GM12891 (cell line): Measurements from ENCODE around the gene KATNIP.

Experiments
- DNase-seq: peaks from one replicate; pipeline ENCODE4 v3.0.0; 2011; ENCODE audit warnings: low spot score; ENCODE audit not compliant: insufficient read length
- FAIRE-seq: peaks from 2 replicates; lab custom pipeline; 2011; peaks lifted over from hg19 to GRCh38; lab: Jason Lieb, UNC
- PAX5 ChIP-seq: IDR thresholded peaks from 2 replicates; pipeline ENCODE4 v1.6.1; 2011; ENCODE audit warnings: low read length, moderate library complexity, mild to moderate bottlenecking; ENCODE audit not compliant: insufficient read depth, severe bottlenecking
- POLR2A ChIP-seq: IDR thresholded peaks from 2 replicates; pipeline ENCODE4 v1.6.1; 2011; ENCODE audit warnings: low read depth, low read length, control low read depth
- POLR2AphosphoS5 ChIP-seq: IDR thresholded peaks from 2 replicates; pipeline ENCODE4 v1.6.1; 2011; ENCODE audit warnings: low read depth, low read length, control low read depth
- POU2F2 ChIP-seq: IDR thresholded peaks from 2 replicates; pipeline ENCODE4 v1.6.1; 2011; ENCODE audit warnings: low read depth, mild to moderate bottlenecking, control low read depth, low read length, moderate library complexity
- SPI1 ChIP-seq: IDR thresholded peaks from 2 replicates; pipeline ENCODE4 v1.6.1; 2011; ENCODE audit warnings: low read depth, low read length, control low read depth
- TAF1 ChIP-seq: IDR thresholded peaks from 2 replicates; pipeline ENCODE4 v1.6.1; 2011; ENCODE audit warnings: low read depth, low read length, control low read depth

KATNIP gene

DNA sequence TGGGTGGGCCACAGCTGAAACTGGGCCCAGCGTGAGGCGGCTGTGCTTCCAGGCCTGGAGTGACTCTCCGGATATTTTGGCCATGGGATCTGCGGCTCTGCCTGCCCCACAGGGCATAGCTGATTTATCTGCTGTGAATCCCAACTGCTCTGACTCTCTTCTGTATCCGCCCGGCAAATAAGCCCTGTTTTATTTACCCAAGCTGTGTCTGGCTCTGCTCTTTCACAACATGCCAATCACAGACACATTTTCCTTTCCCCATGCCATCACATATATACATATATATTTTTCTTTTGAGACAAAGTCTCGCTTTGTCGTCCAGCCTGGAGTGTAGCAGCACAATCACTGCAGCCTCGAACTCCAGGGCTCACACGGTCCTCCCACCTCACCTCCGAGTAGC lies 33.6 kb upstream of the KATNIP start:
- TF ChIP-seq POLR2AphosphoS5 = no peak
- no peak for TF ChIP-seq TAF1
- no peak for TF ChIP-seq POLR2A
- TF ChIP-seq POU2F2 = no peak
- no peak for TF ChIP-seq PAX5
- no peak for TF ChIP-seq SPI1
- FAIRE-seq (no peak), DNase-seq (no peak)

DNA sequence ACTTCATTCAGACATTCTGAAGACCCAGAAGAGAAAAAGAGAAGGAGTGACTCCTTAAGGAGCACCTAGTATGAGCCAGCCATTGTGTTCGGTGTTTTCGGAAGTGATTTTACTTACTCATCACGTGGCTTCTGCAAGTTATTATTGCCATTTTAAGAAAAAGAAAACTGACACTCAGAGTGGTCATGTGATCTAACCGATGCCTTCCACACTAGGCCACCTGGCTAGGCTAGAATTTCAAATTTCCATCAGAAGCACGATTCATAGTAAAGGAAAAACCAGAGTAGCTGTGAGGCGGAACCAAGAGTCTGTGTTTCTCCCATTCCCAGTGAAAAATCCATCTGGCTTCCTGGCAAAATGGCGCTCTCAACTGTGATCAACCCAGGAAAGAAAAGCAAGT lies 32.3 kb upstream of the KATNIP start:
- FAIRE-seq = no peak
- TF ChIP-seq POLR2A (no peak), POLR2AphosphoS5 (no peak), TAF1 (no peak), POU2F2 (no peak), SPI1 (no peak), PAX5 (no peak)
- no peak for DNase-seq

DNA sequence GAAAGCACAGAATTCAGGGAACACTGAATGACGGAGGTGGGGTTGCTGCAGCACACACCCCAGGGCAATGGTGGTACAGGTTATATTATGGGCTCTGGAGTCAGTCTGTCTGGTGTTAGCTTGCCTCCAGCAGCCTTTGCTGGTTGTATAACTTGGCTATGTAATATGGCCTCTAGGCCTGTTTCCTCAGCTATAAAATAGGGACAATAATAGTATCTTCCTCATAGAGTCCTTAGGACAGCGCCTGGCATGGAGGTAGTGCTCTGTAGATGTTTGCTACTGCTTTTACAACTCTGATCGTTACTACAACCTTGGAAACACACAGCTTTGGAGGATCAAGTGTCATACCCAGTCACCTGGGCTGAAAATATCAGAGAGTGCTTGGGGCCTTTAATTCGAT lies 31.7 kb upstream of the KATNIP start:
- TF ChIP-seq PAX5 (no peak), POLR2AphosphoS5 (no peak), POU2F2 (no peak), POLR2A (no peak), SPI1 (no peak), TAF1 (no peak)
- no peak for FAIRE-seq
- DNase-seq = no peak

DNA sequence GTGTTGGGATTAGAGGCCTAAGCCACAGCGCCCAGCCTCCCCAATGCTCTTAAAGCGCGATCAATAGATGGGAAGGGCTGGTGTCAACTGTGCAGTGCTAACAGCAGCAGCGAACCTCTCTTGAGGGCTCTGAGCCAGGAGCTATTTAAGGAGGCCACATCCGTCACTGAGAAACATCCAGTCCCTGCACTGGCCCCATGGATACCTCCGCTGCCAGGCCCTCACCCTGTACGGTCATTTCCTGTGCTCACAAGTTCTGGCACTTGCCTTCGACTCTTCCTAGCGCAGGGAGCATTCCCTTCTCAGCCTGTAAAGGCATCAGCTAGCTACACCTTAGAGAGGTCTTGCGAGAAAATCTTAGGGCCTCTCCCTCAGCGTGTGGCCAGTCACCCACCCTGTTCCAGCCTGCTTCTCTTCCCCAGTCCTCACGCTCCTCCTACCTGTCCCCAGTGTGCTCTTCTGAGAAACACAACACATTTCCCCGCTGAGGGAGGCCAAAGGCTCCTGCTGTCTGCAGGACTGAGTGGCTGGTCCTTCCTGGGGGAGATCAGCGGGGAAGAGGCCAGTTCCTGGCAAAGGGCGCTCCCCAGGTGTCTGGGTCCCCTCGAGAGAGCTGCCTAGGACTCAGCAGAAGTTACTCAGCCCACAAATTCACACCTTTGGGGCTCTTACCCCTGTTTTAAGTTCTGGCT lies 28.8 kb upstream of the KATNIP start:
- no peak for TF ChIP-seq POLR2A
- TF ChIP-seq PAX5 = no peak
- TF ChIP-seq SPI1 = no peak
- no peak for TF ChIP-seq POU2F2
- DNase-seq (no peak), FAIRE-seq (no peak)

DNA sequence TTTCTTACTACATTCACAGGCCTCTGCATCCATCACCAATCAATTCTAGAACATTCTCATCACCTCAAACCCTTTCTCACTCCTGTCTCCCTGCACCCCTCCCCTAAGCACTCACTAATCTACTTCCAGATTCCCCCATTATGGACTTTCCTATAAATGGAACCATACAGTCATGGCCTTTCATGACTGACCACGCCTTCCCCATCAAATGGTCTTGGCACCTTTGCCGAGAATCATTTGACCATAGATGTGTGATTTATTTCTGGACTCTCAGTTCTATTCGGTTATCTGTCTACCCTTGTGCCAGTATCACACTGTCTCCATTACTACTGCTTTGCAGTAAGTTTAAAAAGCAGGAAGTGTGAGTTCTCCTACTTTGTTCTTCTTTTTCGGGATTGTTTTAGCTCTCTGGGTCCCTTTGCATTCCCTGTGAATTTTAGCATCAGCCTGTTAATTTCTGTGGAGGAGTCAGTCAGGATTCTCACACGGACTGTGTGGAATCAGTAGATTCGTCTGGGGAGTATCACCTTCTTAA lies 27.7 kb upstream of the KATNIP start:
- DNase-seq = no peak
- TF ChIP-seq PAX5 (no peak), SPI1 (no peak), TAF1 (no peak), POU2F2 (no peak), POLR2A (no peak)
- no peak for FAIRE-seq

DNA sequence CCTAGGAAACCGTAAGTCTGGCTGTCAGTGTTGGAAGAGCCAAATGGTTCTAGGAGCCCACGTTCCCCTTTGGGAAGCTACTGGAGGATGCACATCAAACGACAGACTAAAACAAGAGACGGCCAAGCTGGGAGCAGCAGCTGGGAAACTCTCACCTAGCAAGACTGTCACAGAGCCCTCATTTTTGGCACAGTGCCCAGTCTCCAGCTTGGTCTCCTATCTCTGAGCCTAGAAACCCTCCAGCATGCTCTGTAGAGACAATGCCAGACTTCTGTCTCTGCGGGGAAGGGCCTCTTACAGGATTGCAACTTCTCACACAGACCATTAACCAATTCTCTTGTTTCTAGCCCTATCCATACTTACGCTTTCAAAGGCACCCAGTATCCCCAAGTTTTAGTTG lies 23.8 kb upstream of the KATNIP start:
- TF ChIP-seq POLR2A (no peak), SPI1 (no peak), PAX5 (no peak), POU2F2 (no peak), TAF1 (no peak), POLR2AphosphoS5 (no peak)
- DNase-seq (no peak), FAIRE-seq (no peak)

DNA sequence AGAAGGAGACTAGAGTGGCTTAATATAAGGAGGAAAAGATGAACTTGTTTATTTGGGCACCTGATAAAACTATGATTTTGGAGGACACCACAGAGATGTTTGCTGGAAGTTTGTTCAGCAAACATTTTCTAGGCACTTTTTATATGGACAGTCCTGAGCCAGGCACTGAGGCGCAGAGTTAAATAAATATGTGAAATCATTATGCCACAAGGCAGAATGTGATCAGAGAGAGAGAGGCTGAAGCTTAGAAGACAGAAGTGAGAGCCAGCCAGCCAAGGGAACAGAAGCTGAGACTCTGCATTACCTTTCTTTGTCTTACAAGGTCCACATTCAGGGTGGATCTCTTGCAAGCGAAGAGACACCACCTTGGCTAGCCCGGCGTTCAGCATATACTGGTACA lies 21.6 kb upstream of the KATNIP start:
- DNase-seq (no peak), FAIRE-seq (no peak)
- TF ChIP-seq TAF1 = no peak
- TF ChIP-seq SPI1 = no peak
- TF ChIP-seq POU2F2 = no peak

DNA sequence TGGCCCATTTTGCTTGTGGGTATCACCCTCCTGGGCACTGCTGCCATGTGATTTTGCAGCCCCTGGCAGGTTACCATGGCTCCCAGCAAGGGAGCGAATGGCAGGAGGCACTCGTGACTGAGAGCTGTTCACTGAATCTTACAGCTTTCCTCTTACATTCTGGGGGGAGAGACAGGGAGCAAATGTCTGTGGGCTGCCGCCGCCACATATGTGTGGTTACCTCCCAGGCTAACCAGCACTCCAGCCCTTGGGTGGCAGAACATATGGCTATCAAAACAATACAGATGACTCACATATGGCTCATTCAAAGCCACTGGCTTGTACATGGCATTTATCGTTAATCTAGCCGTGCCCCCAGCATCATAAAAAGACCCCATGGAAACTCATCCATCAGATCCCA lies 20.0 kb upstream of the KATNIP start:
- DNase-seq (no peak), FAIRE-seq (no peak)
- TF ChIP-seq SPI1 (no peak), POLR2AphosphoS5 (no peak), TAF1 (no peak), POLR2A (no peak), PAX5 (no peak), POU2F2 (no peak)

DNA sequence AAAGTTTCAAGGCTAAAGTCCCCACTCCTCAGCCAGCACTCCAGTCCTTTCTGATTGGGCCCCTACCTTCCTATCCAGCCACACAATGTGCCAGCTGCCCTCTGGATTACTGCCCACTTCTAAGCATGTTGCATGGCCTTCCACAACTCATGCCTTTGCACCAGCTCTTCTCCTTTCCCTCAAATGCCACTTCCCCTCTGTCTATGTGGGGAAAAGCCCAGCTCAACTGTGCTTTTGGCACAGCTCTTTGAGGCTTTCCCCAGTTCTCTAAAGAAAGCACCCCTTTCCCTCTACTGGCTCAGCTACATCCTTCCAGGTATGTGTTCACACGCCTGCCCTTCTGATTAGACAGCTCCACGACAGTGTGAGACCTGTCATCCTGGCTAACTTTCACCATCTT lies 18.8 kb upstream of the KATNIP start:
- TF ChIP-seq POLR2AphosphoS5 (no peak), PAX5 (no peak), POLR2A (no peak), POU2F2 (no peak), TAF1 (no peak), SPI1 (no peak)
- FAIRE-seq (no peak), DNase-seq (no peak)

DNA sequence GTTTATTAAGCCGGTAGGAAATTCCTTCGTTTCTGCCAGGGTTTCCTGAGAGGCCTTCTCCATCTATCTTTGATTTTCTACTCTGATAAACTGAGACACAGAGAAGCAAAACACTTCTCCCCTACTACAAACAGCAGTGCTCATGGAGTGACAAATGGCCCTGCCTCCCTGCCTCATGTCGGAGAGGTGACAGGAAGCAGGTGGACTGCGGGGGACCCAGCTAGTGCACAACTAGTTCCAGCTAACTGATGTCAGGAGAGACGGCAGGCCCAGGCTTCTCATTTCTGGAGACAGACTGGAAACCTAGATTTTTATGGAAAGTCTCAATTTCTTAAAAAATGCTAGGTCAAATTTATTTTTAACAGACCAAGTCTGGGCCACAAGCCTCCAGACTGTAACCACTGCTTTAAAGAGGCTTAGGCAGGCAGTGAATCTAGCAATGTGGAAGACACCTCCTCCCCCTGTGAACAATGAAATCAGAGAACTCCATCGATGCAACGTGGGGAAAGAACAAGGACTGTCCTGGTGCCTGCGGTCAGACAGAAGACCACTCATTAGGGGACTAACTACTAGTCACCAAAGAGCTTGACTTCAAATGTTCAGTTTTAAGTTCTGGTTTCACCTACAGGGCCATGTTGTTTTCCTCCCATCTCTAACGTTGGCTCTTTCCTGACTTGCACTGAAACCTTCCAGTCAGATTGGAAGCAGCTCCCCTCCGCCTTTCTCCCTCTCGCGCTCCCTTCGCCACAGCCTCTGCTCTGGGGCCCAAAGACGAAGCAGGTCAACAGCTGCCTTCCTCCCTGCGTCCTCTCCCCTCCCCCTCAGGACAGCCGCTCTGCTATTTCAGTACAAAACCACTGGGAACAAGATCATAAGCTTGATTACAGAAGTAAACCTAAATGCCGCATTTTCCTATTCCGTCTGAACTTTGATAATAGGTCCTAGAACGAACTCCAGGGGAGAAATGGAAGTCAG lies 17.8 kb upstream of the KATNIP start:
- no peak for DNase-seq
- no peak for FAIRE-seq
- TF ChIP-seq POLR2A = no peak
- no peak for TF ChIP-seq TAF1
- TF ChIP-seq SPI1 = no peak
- TF ChIP-seq PAX5 = no peak
- TF ChIP-seq POLR2AphosphoS5 = no peak
- no peak for TF ChIP-seq POU2F2
